Epithelial cell of esophagus (primary cell): ENCODE measurements around the gene GLTPD2.

ENCODE experiments used
- DNase-seq: peaks from one replicate; pipeline ENCODE4 v3.0.0; 2010; ENCODE audit warnings: low read depth
- H3K4me3 ChIP-seq: 2 replicates; pipeline ENCODE4 v1.5.1; 2011; ENCODE audit warnings: mild to moderate bottlenecking, low read length, control low read depth
- CTCF ChIP-seq: IDR thresholded peaks from 2 replicates; pipeline ENCODE4 v1.5.1; 2011; ENCODE audit warnings: low read depth, mild to moderate bottlenecking, low read length, control low read depth, inconsistent platforms; ENCODE audit not compliant: insufficient read depth; ENCODE audit errors: missing control alignments

The GLTPD2 gene

GRCh38 chr17:4833178-4833940, 44.6 kb downstream of the GLTPD2 start, which contains the start of gene MINK1:
Gene MINK1, plus strand, starts transcription at chr17:4833340. Its CDS starts 244 bp downstream, at chr17:4833584.
- peak; percentile 95 for DNase-seq
- TF ChIP-seq CTCF = no peak
- H3K4me3 ChIP-seq = peak within 1 kb of the TSS; percentile 84

GRCh38 chr17:4833941-4834680, 45.3 kb downstream of the GLTPD2 start:
- TF ChIP-seq CTCF = no peak

GRCh38 chr17:4834681-4835020, 45.9 kb downstream of the GLTPD2 start:
- peak overlapping the region; percentile 84 for H3K4me3 ChIP-seq
- no peak for TF ChIP-seq CTCF
- no peak for DNase-seq

More at GRCh38 chr17:4833941-4834680, 45.3 kb downstream of the GLTPD2 start:
- DNase-seq = peak; percentile 28
- H3K4me3 ChIP-seq = peak overlapping the region; percentile 84

GRCh38 chr17:4836221-4836620, 47.5 kb downstream of the GLTPD2 start:
- no peak for DNase-seq
- H3K4me3 ChIP-seq = no peak overlapping the region
- TF ChIP-seq CTCF = no peak

- no peak overlapping the region for H3K4me3 ChIP-seq
- no peak for TF ChIP-seq CTCF
- no peak for DNase-seq
Observed at GRCh38 chr17:4837471-4838308, 48.9 kb downstream of the GLTPD2 start.

GRCh38 chr17:4838309-4838785, 49.6 kb downstream of the GLTPD2 start:
- DNase-seq = no peak
- no peak for TF ChIP-seq CTCF
- no peak overlapping the region for H3K4me3 ChIP-seq
